Measurements from ENCODE around the gene POLN.
"Not testable (repeated sequence)": the region's sequence is repeated elsewhere in the genome, so short reads cannot be mapped to it uniquely, and the experiment has no call there.

DNA sequence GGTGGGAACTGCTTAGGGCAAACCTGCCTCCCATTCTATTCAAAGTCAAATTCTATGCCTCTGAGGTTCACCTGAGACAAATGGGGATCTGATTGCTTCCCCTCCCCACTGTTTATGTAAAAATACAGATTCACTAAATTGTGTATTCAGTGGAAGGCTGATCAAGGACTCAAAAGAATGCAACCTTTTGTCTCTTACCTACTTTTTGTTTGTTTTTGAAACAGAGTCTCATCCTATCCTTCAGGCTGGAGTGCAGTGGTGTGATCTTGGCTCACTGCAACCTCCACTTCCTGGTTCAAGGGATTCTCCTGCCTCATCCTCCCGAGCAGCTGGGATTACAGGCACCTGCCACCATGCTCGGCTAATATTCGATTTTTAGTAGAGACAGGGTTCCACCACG is 20.5 kb downstream of the POLN start:
- TF ChIP-seq EZH2 (IDR thresholded peaks at IDR 0.05); POLR2AphosphoS5 (IDR thresholded peaks at IDR 0.05; ENCODE audit: borderline replicate concordance, low read depth, low read length): not testable (repeated sequence)

All from SK-N-MC (cell line).